Hepatocyte (in vitro differentiated cells): ENCODE measurements around the gene CDC7. TPM values are rescaled to one million over a fixed set of nuclear protein-coding genes. Genes with fewer than 3 reads are reported as not detected.
A peak's percentile ranks its signal among the peaks of the same experiment; 100 is the strongest.

ENCODE experiments used
- DNase-seq: peaks from one replicate; pipeline ENCODE4 v3.0.0-alpha.2; 2016; ENCODE audit warnings: low spot score
- H2AFZ ChIP-seq: fragments of 200-600 bp; sonication (generic); 2 replicates; pipeline ENCODE4 v1.6.0; 2016; ENCODE audit warnings: antibody characterized with exemption, mild to moderate bottlenecking
- H3K27ac ChIP-seq: fragments of 200-600 bp; sonication (generic); 2 replicates; pipeline ENCODE4 v1.5.1; 2016; ENCODE audit warnings: mild to moderate bottlenecking
- H3K27me3 ChIP-seq: fragments of 200-600 bp; sonication (generic); 2 replicates; pipeline ENCODE4 v1.6.1; 2016
- H3K36me3 ChIP-seq: fragments of 200-600 bp; sonication (generic); replicated peaks from 2 replicates; pipeline ENCODE4 v1.5.1; 2016; ENCODE audit warnings: low read depth; ENCODE audit not compliant: insufficient read depth
- H3K4me1 ChIP-seq: fragments of 200-600 bp; sonication (generic); 2 replicates; pipeline ENCODE4 v1.5.1; 2016; ENCODE audit warnings: mild to moderate bottlenecking, moderate library complexity; ENCODE audit not compliant: insufficient read depth
- H3K4me2 ChIP-seq: fragments of 200-600 bp; sonication (generic); 2 replicates; pipeline ENCODE4 v1.6.0; 2016
- H3K4me3 ChIP-seq: fragments of 200-600 bp; sonication (generic); 2 replicates; pipeline ENCODE4 v1.5.1; 2016; ENCODE audit warnings: mild to moderate bottlenecking
- H3K79me2 ChIP-seq: fragments of 200-600 bp; sonication (generic); 2 replicates; pipeline ENCODE4 v1.6.0; 2017; ENCODE audit warnings: mild to moderate bottlenecking
- H3K9me2 ChIP-seq: fragments of 200-600 bp; sonication (generic); replicated peaks from 2 replicates; pipeline ENCODE4 v1.6.0; 2017; ENCODE audit warnings: mild to moderate bottlenecking; ENCODE audit not compliant: insufficient read depth
- H3K9me3 ChIP-seq: fragments of 200-600 bp; sonication (generic); 2 replicates; pipeline ENCODE4 v1.5.1; 2016; ENCODE audit warnings: low read depth, mild to moderate bottlenecking
- H4K20me1 ChIP-seq: fragments of 200-600 bp; sonication (generic); 2 replicates; pipeline ENCODE4 v1.6.0; 2016; ENCODE audit warnings: mild to moderate bottlenecking; ENCODE audit not compliant: insufficient read depth, poor library complexity, severe bottlenecking
- EZH2 ChIP-seq: fragments of 200-600 bp; sonication (generic); IDR thresholded peaks from 2 replicates; pipeline ENCODE4 v1.6.1; 2016; ENCODE audit warnings: antibody characterized with exemption, mild to moderate bottlenecking, borderline replicate concordance
- EZH2phosphoT487 ChIP-seq: fragments of 200-600 bp; sonication (generic); IDR thresholded peaks from one replicate; pipeline ENCODE4 v1.6.1; 2018; ENCODE audit warnings: antibody characterized with exemption, mild to moderate bottlenecking, low read depth, moderate library complexity; ENCODE audit not compliant: unreplicated experiment, severe bottlenecking
- WGBS: methylation state at CpG from one replicate; pipeline ENCODE4 v1.1.6; 2016; ENCODE audit warnings: low lambda C conversion rate; ENCODE audit errors: missing lambda C conversion rate; 5-methylcytosine and 5-hydroxymethylcytosine counted together
- polyA plus RNA-seq: library from polyadenylated mRNA; unstranded; fragments of >200 nt; fragmentation: Nextera tagmentation; extraction: Ambion mirVana; gene quantifications from 2 replicates; pipeline ENCODE4 v1.2.1, GENCODE V29; 2016
- total RNA-seq: library from RNA; depleted of rRNA; stranded (reverse); fragments of >200 nt; gene quantifications from 2 replicates; pipeline ENCODE4 v1.2.3, GENCODE V29; 2014
- TF ChIP-seq, protein P1 (sequence below): fragments of 200-600 bp; sonication (generic); IDR thresholded peaks from 2 replicates; pipeline ENCODE4 v1.5.1; 2016; ENCODE audit warnings: antibody characterized with exemption, mild to moderate bottlenecking; ENCODE audit not compliant: poor library complexity

The CDC7 gene
- total and polyA plus RNA-seq, 2 experiments from 2014 or later = 3.9 to 8.0 TPM

DNA sequence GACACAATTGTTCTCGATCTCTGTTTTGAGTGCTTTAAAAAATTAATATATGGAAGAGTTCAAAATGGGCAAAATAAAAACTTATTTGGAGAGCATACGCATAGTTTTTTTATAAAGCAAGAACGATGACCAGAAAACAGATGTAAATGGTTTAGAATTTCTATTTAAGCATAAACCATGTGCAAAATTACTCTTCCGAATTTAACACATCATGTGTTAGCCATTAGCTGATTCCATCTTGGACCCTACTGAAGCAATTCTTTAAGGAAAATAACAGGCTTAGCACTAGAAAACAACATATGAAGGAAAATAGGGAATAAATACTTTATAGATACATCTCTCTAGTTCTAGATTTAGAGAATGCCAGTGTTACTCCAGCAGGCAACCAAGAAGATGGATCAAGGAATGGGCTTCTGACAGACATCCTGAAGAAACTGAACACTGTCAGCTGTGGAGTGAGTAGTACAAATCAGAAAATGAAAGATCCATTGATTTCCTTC lies 26.7 kb downstream of the CDC7 start:
- WGBS = 85% methylated on average over 4 of the region's 4 CpGs
- no peaks in the 10 kb centered on the region for H3K9me2 ChIP-seq
- no peak for TF ChIP-seq EZH2phosphoT487
- TF ChIP-seq, protein P1, sequence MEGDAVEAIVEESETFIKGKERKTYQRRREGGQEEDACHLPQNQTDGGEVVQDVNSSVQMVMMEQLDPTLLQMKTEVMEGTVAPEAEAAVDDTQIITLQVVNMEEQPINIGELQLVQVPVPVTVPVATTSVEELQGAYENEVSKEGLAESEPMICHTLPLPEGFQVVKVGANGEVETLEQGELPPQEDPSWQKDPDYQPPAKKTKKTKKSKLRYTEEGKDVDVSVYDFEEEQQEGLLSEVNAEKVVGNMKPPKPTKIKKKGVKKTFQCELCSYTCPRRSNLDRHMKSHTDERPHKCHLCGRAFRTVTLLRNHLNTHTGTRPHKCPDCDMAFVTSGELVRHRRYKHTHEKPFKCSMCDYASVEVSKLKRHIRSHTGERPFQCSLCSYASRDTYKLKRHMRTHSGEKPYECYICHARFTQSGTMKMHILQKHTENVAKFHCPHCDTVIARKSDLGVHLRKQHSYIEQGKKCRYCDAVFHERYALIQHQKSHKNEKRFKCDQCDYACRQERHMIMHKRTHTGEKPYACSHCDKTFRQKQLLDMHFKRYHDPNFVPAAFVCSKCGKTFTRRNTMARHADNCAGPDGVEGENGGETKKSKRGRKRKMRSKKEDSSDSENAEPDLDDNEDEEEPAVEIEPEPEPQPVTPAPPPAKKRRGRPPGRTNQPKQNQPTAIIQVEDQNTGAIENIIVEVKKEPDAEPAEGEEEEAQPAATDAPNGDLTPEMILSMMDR = no peak
- H2AFZ ChIP-seq = no peak overlapping the region
- peaks cover 15% of the 10 kb centered on the region for H3K4me1 ChIP-seq
- DNase-seq = no peak
- H3K79me2 ChIP-seq = no peaks in the 10 kb centered on the region
- no peaks in the 10 kb centered on the region for H4K20me1 ChIP-seq
- no peak overlapping the region for H3K4me3 ChIP-seq
- H3K27ac ChIP-seq = peak overlapping the region; percentile 2
- H3K9me3 ChIP-seq = no peaks in the 10 kb centered on the region
- H3K4me2 ChIP-seq = no peak overlapping the region
- no peaks in the 10 kb centered on the region for H3K27me3 ChIP-seq
- H3K36me3 ChIP-seq = no peaks in the 10 kb centered on the region

DNA sequence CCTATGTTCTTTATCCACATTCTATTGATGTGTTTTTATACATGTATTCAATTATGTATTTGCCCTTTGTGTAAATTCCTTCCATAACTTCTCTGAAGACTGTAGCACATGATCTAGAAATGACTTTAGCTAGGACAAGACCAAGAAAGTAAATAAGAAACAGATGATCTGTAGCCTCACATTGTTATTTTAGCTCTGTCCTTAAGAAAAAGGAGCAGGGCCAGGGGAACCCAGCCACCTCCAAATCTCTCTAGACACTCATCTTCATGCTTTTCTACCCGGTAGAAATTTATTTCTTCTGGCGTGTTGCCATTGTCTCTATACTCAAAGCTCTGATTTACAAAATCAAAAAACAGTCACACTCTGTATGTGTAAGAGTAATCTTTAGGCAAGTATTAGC lies 27.1 kb downstream of the CDC7 start:
- no peak for DNase-seq
- H3K79me2 ChIP-seq = no peaks in the 10 kb centered on the region
- no peaks in the 10 kb centered on the region for H4K20me1 ChIP-seq
- H3K9me3 ChIP-seq = no peaks in the 10 kb centered on the region
- 65% methylated on average over 2 of the region's 2 CpGs for WGBS
- no peaks in the 10 kb centered on the region for H3K36me3 ChIP-seq
- H3K4me1 ChIP-seq = peaks cover 15% of the 10 kb centered on the region
- peak overlapping the region; percentile 2 for H3K27ac ChIP-seq
- H3K4me3 ChIP-seq = no peak overlapping the region
- no peak overlapping the region for H3K4me2 ChIP-seq
- no peak overlapping the region for H2AFZ ChIP-seq
- H3K9me2 ChIP-seq = no peaks in the 10 kb centered on the region
- TF ChIP-seq EZH2 = no peak
- TF ChIP-seq, protein P1 = no peak
- no peak for TF ChIP-seq EZH2phosphoT487
- H3K27me3 ChIP-seq = no peaks in the 10 kb centered on the region

DNA sequence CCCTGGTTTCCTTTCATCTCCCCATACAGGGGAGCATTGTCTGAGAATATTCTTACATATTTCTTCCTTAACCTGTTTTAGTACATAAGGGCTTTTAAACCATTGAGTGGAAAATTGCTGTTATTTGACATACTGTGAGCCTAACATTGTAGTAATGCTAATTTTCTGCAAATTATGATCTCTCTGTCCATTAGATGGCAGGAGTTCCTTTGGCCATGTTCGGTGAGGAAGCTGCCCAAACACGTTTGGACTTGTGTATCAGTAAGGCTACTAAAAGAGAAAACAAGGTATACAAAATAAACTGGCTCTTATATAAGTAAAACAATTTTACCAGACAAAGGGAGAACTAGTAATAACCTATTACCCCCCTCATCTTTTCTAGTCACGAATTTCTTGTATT lies 29.2 kb downstream of the CDC7 start:
- no peak overlapping the region for H3K27ac ChIP-seq
- H3K9me3 ChIP-seq = no peaks in the 10 kb centered on the region
- no peaks in the 10 kb centered on the region for H3K9me2 ChIP-seq
- H4K20me1 ChIP-seq = no peaks in the 10 kb centered on the region
- no peak for DNase-seq
- peaks cover 7% of the 10 kb centered on the region for H3K4me1 ChIP-seq
- H3K79me2 ChIP-seq = no peaks in the 10 kb centered on the region
- no peaks in the 10 kb centered on the region for H3K36me3 ChIP-seq
- H3K4me3 ChIP-seq = no peak overlapping the region
- H3K4me2 ChIP-seq = no peak overlapping the region
- TF ChIP-seq, protein P1 = peak; percentile 30
- no peak for TF ChIP-seq EZH2phosphoT487
- TF ChIP-seq EZH2 = no peak
- 76% methylated on average over 3 of the region's 3 CpGs for WGBS
- no peaks in the 10 kb centered on the region for H3K27me3 ChIP-seq
- H2AFZ ChIP-seq = no peak overlapping the region
